ENCODE data around the gene HDAC2.
"Not testable (repeated sequence)": the region's sequence is repeated elsewhere in the genome, so short reads cannot be mapped to it uniquely, and the experiment has no call there.

HDAC2 gene
- 32.5 to 153 (median 74.1) reads per million in 9 experiments for total RNA-seq

- Mint-ChIP-seq H3K9me3 (no peaks in the 10 kb centered on the region), H3K36me3 (ENCODE audit: insufficient read depth) (peaks cover 18% of the 10 kb centered on the region), H3K27ac (peak within 1 kb of the TSS; percentile 98), H3K4me1 (ENCODE audit: low read depth in 2 of 2) (peaks cover 18 to 47% of the 10 kb centered on the region in 2 donors), H3K27me3 (no peaks in the 10 kb centered on the region), H3K4me3 (peak within 1 kb of the TSS; percentile 96 to 97)
- DNase-seq, result peak; percentile 78 to 80 (median 78)
- ATAC-seq (replicated peaks), result peak; percentile 72
Measured at GRCh38 chr6:113970805-113971676, at the start of gene HDAC2. TSS of gene HDAC2 (minus strand) at chr6:113971148. CDS start at chr6:113970908, 240 bp downstream.

GRCh38 chr6:114020196-114020595 is 49.2 kb upstream of the HDAC2 start:
- Mint-ChIP-seq H3K27ac (no peak overlapping the region), H3K4me1 (ENCODE audit: low read depth in 2 of 2) (no peaks in the 10 kb centered on the region), H3K36me3 (ENCODE audit: insufficient read depth) (no peaks in the 10 kb centered on the region), H3K9me3 (no peaks in the 10 kb centered on the region), H3K27me3 (peaks cover 31 to 34% of the 10 kb centered on the region in 2 donors), H3K4me3 (no peak overlapping the region)
- ATAC-seq (replicated peaks) (no peak), DNase-seq (no peak)

- not testable (repeated sequence) for H3K4me1 Mint-ChIP-seq (ENCODE audit: low read depth in 2 of 2); H3K9me3 Mint-ChIP-seq; ATAC-seq (replicated peaks); H3K36me3 Mint-ChIP-seq (ENCODE audit: insufficient read depth); DNase-seq; H3K27ac Mint-ChIP-seq; H3K4me3 Mint-ChIP-seq
- peaks cover 25 to 27% of the 10 kb centered on the region in 2 donors for H3K27me3 Mint-ChIP-seq
Measured at GRCh38 chr6:114017146-114017545, 46.2 kb upstream of the HDAC2 start.

GRCh38 chr6:114014106-114014505 is 43.2 kb upstream of the HDAC2 start:
- H3K27ac Mint-ChIP-seq; H3K4me3 Mint-ChIP-seq; H3K36me3 Mint-ChIP-seq (ENCODE audit: insufficient read depth); H3K4me1 Mint-ChIP-seq (ENCODE audit: low read depth in 2 of 2); ATAC-seq (replicated peaks); DNase-seq; H3K9me3 Mint-ChIP-seq: not testable (repeated sequence)
- peaks cover 18 to 24% of the 10 kb centered on the region in 2 donors for H3K27me3 Mint-ChIP-seq

GRCh38 chr6:114011486-114011885 is 40.5 kb upstream of the HDAC2 start:
- not testable (repeated sequence) for DNase-seq; H3K4me3 Mint-ChIP-seq; H3K9me3 Mint-ChIP-seq; H3K27ac Mint-ChIP-seq; H3K36me3 Mint-ChIP-seq (ENCODE audit: insufficient read depth); ATAC-seq (replicated peaks)
- Mint-ChIP-seq H3K27me3 (peaks cover 14 to 32% of the 10 kb centered on the region in 2 donors), H3K4me1 (ENCODE audit: low read depth in 2 of 2) (peaks cover 6 to 14% of the 10 kb centered on the region in 2 donors)

GRCh38 chr6:114010540-114010939 is 39.6 kb upstream of the HDAC2 start:
- no peak overlapping the region for H3K27ac Mint-ChIP-seq
- DNase-seq (no peak), ATAC-seq (replicated peaks) (no peak)
- H3K4me3 Mint-ChIP-seq, result no peak overlapping the region
- peaks cover 6 to 14% of the 10 kb centered on the region in 2 donors for H3K4me1 Mint-ChIP-seq (ENCODE audit: low read depth in 2 of 2)
- no peaks in the 10 kb centered on the region for H3K36me3 Mint-ChIP-seq (ENCODE audit: insufficient read depth)
- peaks cover 16 to 22% of the 10 kb centered on the region in 2 donors for H3K27me3 Mint-ChIP-seq
- H3K9me3 Mint-ChIP-seq, result no peaks in the 10 kb centered on the region

GRCh38 chr6:114009192-114009591 is 38.2 kb upstream of the HDAC2 start:
- H3K36me3 Mint-ChIP-seq (ENCODE audit: insufficient read depth), result no peaks in the 10 kb centered on the region
- no peak overlapping the region for H3K27ac Mint-ChIP-seq
- ATAC-seq (replicated peaks) (no peak), DNase-seq (no peak)
- no peak overlapping the region for H3K4me3 Mint-ChIP-seq
- H3K9me3 Mint-ChIP-seq, result no peaks in the 10 kb centered on the region
- H3K27me3 Mint-ChIP-seq, result peaks cover 25 to 28% of the 10 kb centered on the region in 2 donors
- peaks cover 6 to 14% of the 10 kb centered on the region in 2 donors for H3K4me1 Mint-ChIP-seq (ENCODE audit: low read depth in 2 of 2)

- Mint-ChIP-seq H3K36me3 (ENCODE audit: insufficient read depth) (no peaks in the 10 kb centered on the region), H3K4me3 (no peak overlapping the region), H3K9me3 (no peaks in the 10 kb centered on the region), H3K27ac (no peak overlapping the region), H3K27me3 (peaks cover 25 to 28% of the 10 kb centered on the region in 2 donors), H3K4me1 (ENCODE audit: low read depth in 2 of 2) (peaks cover 6 to 14% of the 10 kb centered on the region in 2 donors)
- DNase-seq (no peak), ATAC-seq (replicated peaks) (no peak)
Measured at GRCh38 chr6:114008331-114008730, 37.4 kb upstream of the HDAC2 start.

GRCh38 chr6:114007516-114007915 is 36.6 kb upstream of the HDAC2 start:
- H3K9me3 Mint-ChIP-seq, result no peaks in the 10 kb centered on the region
- no peaks in the 10 kb centered on the region for H3K36me3 Mint-ChIP-seq (ENCODE audit: insufficient read depth)
- H3K27me3 Mint-ChIP-seq, result peaks cover 31 to 33% of the 10 kb centered on the region in 2 donors
- no peak overlapping the region for H3K27ac Mint-ChIP-seq
- DNase-seq (peak in 1 of 3 experiments; percentile 1), ATAC-seq (replicated peaks) (peak; percentile 78)
- no peak overlapping the region for H3K4me3 Mint-ChIP-seq
- H3K4me1 Mint-ChIP-seq (ENCODE audit: low read depth in 2 of 2), result peaks cover 6 to 14% of the 10 kb centered on the region in 2 donors

GRCh38 chr6:114001354-114001753 is 30.4 kb upstream of the HDAC2 start:
- Mint-ChIP-seq H3K36me3 (ENCODE audit: insufficient read depth) (no peaks in the 10 kb centered on the region), H3K4me3 (no peak overlapping the region), H3K9me3 (no peaks in the 10 kb centered on the region), H3K4me1 (ENCODE audit: low read depth in 2 of 2) (no peaks in the 10 kb centered on the region), H3K27ac (no peak overlapping the region), H3K27me3 (peaks cover 28 to 46% of the 10 kb centered on the region in 2 donors)
- ATAC-seq (replicated peaks), result no peak
- DNase-seq, result no peak

- Mint-ChIP-seq H3K4me3 (no peak overlapping the region), H3K9me3 (no peaks in the 10 kb centered on the region), H3K27me3 (peaks cover 34 to 47% of the 10 kb centered on the region in 2 donors), H3K4me1 (ENCODE audit: low read depth in 2 of 2) (no peaks in the 10 kb centered on the region), H3K36me3 (ENCODE audit: insufficient read depth) (no peaks in the 10 kb centered on the region), H3K27ac (no peak overlapping the region)
- ATAC-seq (replicated peaks), result no peak
- DNase-seq, result no peak
Measured at GRCh38 chr6:114000069-114000468, 29.1 kb upstream of the HDAC2 start.

- Mint-ChIP-seq H3K4me1 (ENCODE audit: low read depth in 2 of 2) (no peaks in the 10 kb centered on the region), H3K27me3 (peaks cover 28 to 40% of the 10 kb centered on the region in 2 donors), H3K4me3 (no peak overlapping the region), H3K36me3 (ENCODE audit: insufficient read depth) (no peaks in the 10 kb centered on the region), H3K9me3 (no peaks in the 10 kb centered on the region), H3K27ac (no peak overlapping the region)
- ATAC-seq (replicated peaks) (no peak), DNase-seq (no peak)
Measured at GRCh38 chr6:113999284-113999683, 28.3 kb upstream of the HDAC2 start.

- Mint-ChIP-seq H3K4me3 (no peak overlapping the region), H3K9me3 (no peaks in the 10 kb centered on the region), H3K36me3 (ENCODE audit: insufficient read depth) (no peaks in the 10 kb centered on the region), H3K27ac (no peak overlapping the region), H3K27me3 (peaks cover 28 to 42% of the 10 kb centered on the region in 2 donors), H3K4me1 (ENCODE audit: low read depth in 2 of 2) (no peaks in the 10 kb centered on the region)
- no peak for ATAC-seq (replicated peaks)
- no peak for DNase-seq
Measured at GRCh38 chr6:113998811-113999210, 27.9 kb upstream of the HDAC2 start.

GRCh38 chr6:113997116-113997515 is 26.2 kb upstream of the HDAC2 start:
- Mint-ChIP-seq H3K27ac (no peak overlapping the region), H3K4me3 (no peak overlapping the region), H3K36me3 (ENCODE audit: insufficient read depth) (no peaks in the 10 kb centered on the region), H3K27me3 (peaks cover 25 to 52% of the 10 kb centered on the region in 2 donors), H3K9me3 (no peaks in the 10 kb centered on the region), H3K4me1 (ENCODE audit: low read depth in 2 of 2) (no peaks in the 10 kb centered on the region)
- ATAC-seq (replicated peaks) (no peak), DNase-seq (no peak)
